Spleen (tissue), 7 donors: ENCODE measurements around the gene APPL1.

Experiments used
- POLR2A ChIP-seq, 3 donors: fragments of 450-650 bp; IDR thresholded peaks; one replicate each; pipeline ENCODE4 v1.5.1; 2017; ENCODE audit warnings: antibody characterized with exemption in 3 of 3, mild to moderate bottlenecking in 1 of 3
- TF ChIP-seq, protein P1 (sequence below), 11 experiments: fragments of 200-600 bp in 7 of 11; fragments of 450-650 bp in 4 of 11; sonication (generic) in 4 of 11; IDR thresholded peaks in 8 of 11; conservative IDR thresholded peaks in 3 of 11; 1 replicate in 7 of 11; 2 replicates in 4 of 11; pipeline versions ENCODE4 v1.4.0 to v1.8.0; 2016 to 2021; ENCODE audit warnings: antibody characterized with exemption in 11 of 11, inconsistent platforms in 4 of 11, mild to moderate bottlenecking in 1 of 11
- donor health status: DM: no; HTN: no; CAD: no; lungs with moderate emphysema.
- donor health status: DM: no; HTN: no; CAD: no.
- donor health status: DM: no; HTN: no; CAD: no.

DNA sequence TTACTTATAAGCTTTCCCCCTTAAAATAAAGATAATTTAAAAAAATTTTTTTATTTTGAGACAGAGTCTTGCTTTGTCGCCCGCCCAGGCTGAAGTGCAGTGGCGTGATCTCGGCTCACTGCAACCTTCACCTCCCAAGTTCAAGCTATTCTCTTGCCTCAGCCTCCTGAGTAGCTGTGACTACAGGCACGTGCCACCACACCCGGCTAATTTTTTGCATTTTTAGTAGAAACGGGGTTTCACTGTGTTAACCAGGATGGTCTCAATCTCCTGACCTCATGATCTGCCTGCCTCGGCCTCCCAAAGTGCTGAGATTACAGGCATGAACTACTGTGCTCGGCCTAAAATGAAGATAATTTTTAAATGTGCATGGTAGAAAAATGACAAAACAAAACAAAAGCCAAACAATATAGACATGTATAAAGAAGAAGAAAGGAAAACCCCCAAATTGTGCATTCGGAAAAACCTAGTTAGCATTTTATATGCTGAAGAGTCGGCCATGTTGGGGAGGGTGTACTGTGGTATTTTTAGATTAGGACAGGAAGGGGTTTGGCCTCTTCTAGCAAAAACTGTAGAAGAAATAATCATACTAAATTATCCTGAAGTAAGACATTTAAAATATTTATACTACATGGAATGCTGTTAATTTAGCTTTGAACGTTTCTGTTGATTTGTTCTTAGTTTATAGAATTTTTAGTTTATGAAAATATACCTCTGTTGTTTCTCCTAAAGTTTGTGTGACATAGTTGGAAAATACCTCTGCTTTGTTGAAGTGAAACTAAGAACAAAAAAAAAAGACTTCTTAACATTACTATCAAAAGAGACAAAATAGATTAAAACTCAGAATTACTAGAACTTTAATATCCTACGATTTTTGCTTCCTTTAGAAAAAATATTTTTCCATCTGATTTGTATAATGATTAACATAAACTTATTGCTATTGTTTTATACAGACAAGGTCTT lies 7.4 kb downstream of the APPL1 start:
- no peak for TF ChIP-seq POLR2A (IDR thresholded peaks at IDR 0.05)
- TF ChIP-seq, protein P1, sequence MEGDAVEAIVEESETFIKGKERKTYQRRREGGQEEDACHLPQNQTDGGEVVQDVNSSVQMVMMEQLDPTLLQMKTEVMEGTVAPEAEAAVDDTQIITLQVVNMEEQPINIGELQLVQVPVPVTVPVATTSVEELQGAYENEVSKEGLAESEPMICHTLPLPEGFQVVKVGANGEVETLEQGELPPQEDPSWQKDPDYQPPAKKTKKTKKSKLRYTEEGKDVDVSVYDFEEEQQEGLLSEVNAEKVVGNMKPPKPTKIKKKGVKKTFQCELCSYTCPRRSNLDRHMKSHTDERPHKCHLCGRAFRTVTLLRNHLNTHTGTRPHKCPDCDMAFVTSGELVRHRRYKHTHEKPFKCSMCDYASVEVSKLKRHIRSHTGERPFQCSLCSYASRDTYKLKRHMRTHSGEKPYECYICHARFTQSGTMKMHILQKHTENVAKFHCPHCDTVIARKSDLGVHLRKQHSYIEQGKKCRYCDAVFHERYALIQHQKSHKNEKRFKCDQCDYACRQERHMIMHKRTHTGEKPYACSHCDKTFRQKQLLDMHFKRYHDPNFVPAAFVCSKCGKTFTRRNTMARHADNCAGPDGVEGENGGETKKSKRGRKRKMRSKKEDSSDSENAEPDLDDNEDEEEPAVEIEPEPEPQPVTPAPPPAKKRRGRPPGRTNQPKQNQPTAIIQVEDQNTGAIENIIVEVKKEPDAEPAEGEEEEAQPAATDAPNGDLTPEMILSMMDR (IDR thresholded peaks at IDR 0.05 in 8 of 11, conservative IDR thresholded peaks at IDR 0.05 in 3 of 11) = no peak
